HUES6 (cell line): ENCODE data around the gene EFCAB13.

Experiments
- H3K27ac ChIP-seq: 2 replicates; pipeline ENCODE4 v1.7.0; 2013; ENCODE audit warnings: low read depth, mild to moderate bottlenecking, low read length, inconsistent platforms
- H3K27me3 ChIP-seq: 2 replicates; pipeline ENCODE4 v1.6.1; 2013; ENCODE audit warnings: low read length; ENCODE audit not compliant: control insufficient read depth, insufficient read depth
- H3K36me3 ChIP-seq: 2 replicates; pipeline ENCODE4 v1.6.1; 2013; ENCODE audit warnings: low read length; ENCODE audit not compliant: control insufficient read depth, insufficient read depth
- H3K4me1 ChIP-seq: 2 replicates; pipeline ENCODE4 v1.6.1; 2013; ENCODE audit warnings: low read length; ENCODE audit not compliant: control insufficient read depth, insufficient read depth
- H3K4me3 ChIP-seq: 2 replicates; pipeline ENCODE4 v1.5.1; 2013; ENCODE audit warnings: low read depth, low read length
- H3K9ac ChIP-seq: one replicate; pipeline ENCODE4 v1.6.1; 2013; ENCODE audit warnings: mild to moderate bottlenecking, low read length
- H3K9me3 ChIP-seq: 2 replicates; pipeline ENCODE4 v1.6.1; 2013; ENCODE audit warnings: low read depth, low read length; ENCODE audit not compliant: control insufficient read depth, insufficient read depth

Gene EFCAB13

DNA sequence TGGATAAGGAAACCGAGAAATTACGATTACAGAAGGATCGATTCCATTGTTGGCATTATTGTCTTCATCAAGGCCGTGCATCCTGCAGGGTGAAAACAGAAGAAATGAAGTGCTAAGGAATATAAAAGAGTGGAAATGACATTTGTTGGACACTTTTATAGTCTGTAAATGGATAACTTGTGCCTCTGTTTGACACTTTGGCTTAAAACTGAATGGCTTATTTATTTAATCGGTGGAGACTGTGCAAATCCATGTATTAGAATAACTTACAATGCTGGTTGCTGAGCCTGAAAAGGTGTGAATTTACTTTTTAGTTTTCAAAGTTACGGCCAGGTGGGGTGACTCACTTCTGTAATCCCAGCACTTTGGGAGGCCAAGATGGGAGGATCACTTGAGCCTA is 38.8 kb upstream of the EFCAB13 start:
- Histone ChIP-seq H3K9ac (no peak overlapping the region), H3K27me3 (no peaks in the 10 kb centered on the region), H3K4me3 (no peak overlapping the region), H3K4me1 (no peaks in the 10 kb centered on the region), H3K27ac (no peak overlapping the region), H3K36me3 (no peaks in the 10 kb centered on the region), H3K9me3 (no peaks in the 10 kb centered on the region)

DNA sequence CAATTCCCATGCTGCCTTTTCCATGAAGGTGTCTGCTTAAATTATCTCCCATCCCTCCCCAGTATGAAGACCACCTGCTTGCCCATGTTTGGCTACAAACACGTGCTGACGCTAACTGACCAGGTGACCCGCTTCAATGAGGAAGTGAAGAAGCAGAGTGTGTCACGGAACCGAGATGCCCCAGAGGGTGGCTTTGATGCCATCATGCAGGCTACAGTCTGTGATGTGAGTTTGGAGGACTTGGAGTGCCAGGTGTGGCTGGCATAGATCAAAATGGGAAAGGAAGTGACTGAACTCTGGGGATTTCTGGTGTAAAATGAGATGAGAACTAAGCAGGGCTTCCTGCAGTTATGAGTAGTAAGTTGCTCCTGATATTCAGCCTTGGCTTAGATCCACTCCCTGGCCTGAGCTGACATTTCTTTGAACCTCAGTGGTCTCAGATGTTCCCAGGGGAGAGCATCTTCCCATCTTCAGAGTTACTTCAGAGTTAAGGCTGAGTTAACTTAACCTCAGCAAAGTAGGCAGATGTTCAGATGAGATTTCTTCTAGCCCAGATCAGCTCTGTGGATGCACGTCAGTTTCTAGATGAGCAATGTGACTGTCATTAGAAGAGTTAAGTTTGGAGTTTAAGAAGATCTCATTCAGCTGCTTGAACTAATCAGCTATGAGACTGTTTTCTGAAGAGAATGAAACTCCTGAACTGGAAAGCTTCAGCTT is 37.4 kb upstream of the EFCAB13 start:
- Histone ChIP-seq H3K4me1 (peaks cover 8% of the 10 kb centered on the region), H3K27ac (no peak overlapping the region), H3K4me3 (no peak overlapping the region)

DNA sequence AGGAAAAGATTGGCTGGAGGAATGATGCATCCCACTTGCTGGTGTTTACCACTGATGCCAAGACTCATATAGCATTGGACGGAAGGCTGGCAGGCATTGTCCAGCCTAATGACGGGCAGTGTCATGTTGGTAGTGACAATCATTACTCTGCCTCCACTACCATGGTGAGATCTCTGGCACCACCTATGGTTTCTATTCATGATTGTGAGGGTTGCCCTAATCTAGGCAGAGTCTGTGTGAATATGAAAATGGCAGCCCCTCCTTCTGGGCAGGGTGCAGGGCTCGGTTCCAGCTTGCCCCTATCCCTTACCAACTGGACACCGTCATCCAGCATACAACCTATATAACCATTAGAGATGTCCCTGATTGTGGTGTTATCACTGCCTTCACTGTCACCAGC is 36.7 kb upstream of the EFCAB13 start:
- Histone ChIP-seq H3K4me1 (peaks cover 11% of the 10 kb centered on the region), H3K36me3 (no peaks in the 10 kb centered on the region), H3K4me3 (no peak overlapping the region), H3K27me3 (peaks cover 3% of the 10 kb centered on the region; the same call in 1 of the 2 replicates), H3K9ac (no peak overlapping the region), H3K9me3 (no peaks in the 10 kb centered on the region), H3K27ac (no peak overlapping the region)

More for the DNA sequence above, 37.4 kb upstream of the EFCAB13 start:
- H3K36me3 ChIP-seq: no peaks in the 10 kb centered on the region
- peaks cover 3% of the 10 kb centered on the region; the same call in 1 of the 2 replicates for H3K27me3 ChIP-seq
- no peaks in the 10 kb centered on the region for H3K9me3 ChIP-seq
- no peak overlapping the region for H3K9ac ChIP-seq

DNA sequence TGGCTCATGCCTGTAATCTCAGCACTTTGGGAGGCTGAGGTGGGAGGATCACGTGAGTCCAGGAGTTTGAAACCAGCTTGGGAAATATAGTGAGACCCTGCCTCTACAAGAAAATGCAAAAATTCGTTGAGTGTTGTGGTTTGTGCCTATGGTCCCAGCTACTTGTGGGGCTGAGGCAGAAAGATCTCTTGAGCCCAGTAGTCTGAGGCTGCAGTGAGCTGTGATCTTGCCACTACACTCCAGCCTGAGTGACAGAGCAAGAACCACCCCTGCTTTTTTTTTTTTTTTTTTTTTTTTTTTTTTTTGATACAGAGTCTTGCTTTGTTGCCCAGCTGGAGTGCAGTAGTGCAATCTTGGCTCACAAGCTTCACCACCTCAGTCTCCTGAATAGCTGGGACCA is 36.1 kb upstream of the EFCAB13 start:
- Histone ChIP-seq H3K9ac (no peak overlapping the region), H3K27ac (no peak overlapping the region), H3K9me3 (no peaks in the 10 kb centered on the region), H3K4me1 (peaks cover 11% of the 10 kb centered on the region), H3K36me3 (no peaks in the 10 kb centered on the region), H3K27me3 (peaks cover 3% of the 10 kb centered on the region; the same call in 1 of the 2 replicates), H3K4me3 (no peak overlapping the region)

DNA sequence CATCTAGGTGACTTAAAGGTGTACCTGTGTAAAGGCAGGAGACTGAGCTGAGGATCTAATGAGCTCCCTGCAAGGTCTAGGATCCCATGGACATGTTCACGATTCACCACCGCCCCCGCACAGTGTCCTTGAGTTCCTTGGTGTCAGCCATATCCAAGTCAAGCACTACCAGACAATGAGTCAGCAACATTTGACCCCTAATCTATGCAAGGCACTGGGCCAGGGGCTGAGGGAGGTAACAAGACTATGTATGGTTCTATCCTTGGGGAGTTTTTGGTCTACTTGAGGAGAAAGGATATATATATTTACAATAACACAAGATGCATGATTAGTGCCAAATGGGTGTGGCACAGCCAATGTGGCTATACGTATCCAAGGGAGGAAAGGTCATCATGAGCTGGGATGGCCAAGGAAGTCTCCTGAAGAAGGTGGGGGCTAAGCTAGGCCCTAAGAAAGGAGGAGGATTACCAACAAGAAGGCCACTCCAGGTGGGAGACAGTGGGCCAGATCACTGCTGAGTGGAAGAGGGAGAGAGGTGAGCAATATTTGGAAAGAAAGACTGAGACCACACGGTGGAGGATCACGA is 35.1 kb upstream of the EFCAB13 start:
- H3K4me1 ChIP-seq: peaks cover 11% of the 10 kb centered on the region
- no peak overlapping the region for H3K4me3 ChIP-seq
- no peak overlapping the region for H3K27ac ChIP-seq
- H3K27me3 ChIP-seq: peaks cover 3% of the 10 kb centered on the region; the same call in 1 of the 2 replicates
- no peaks in the 10 kb centered on the region for H3K9me3 ChIP-seq
- no peaks in the 10 kb centered on the region for H3K36me3 ChIP-seq
- H3K9ac ChIP-seq: no peak overlapping the region

DNA sequence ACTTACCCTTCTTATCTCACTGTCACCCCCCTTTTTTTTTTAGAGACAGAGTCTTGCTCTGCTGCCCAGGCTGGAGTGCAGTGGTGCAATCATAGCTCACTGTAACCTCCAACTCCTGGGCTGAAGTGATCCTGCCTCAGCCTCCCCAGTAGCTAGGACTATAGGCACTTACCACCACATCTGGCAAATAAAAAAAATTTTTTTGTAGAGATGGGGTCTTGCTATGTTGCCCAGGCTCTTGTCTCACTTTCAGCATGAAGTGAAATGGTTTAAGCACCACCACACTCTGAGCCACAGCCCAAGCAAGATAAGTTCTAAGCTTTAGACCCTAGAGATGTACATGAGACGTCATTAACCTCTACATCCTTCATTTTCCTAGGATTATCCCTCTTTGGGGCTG is 34.5 kb upstream of the EFCAB13 start:
- Histone ChIP-seq H3K27ac (no peak overlapping the region), H3K27me3 (peaks cover 3% of the 10 kb centered on the region; the same call in 1 of the 2 replicates), H3K4me3 (no peak overlapping the region), H3K9ac (no peak overlapping the region), H3K9me3 (no peaks in the 10 kb centered on the region), H3K4me1 (peaks cover 11% of the 10 kb centered on the region), H3K36me3 (no peaks in the 10 kb centered on the region)

DNA sequence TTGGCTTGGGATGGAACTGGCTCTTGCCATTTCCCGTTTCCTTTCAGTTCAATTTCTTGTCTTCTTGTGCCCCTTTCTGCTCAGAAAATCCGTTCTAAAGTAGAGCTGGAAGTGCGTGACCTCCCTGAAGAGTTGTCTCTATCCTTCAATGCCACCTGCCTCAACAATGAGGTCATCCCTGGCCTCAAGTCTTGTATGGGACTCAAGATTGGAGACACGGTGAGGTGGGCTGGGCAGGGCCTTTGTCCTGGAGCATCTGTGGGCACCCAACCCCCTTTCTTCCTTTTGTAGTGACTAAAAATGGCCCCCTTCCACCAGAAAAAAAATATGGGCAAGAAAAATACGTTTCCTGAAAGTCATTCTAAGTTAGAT is 32.9 kb upstream of the EFCAB13 start:
- peaks cover 14% of the 10 kb centered on the region for H3K4me1 ChIP-seq
- H3K27me3 ChIP-seq: peaks cover 3% of the 10 kb centered on the region; the same call in 1 of the 2 replicates
- H3K27ac ChIP-seq: no peak overlapping the region
- no peak overlapping the region for H3K4me3 ChIP-seq
- no peaks in the 10 kb centered on the region for H3K9me3 ChIP-seq
- H3K36me3 ChIP-seq: no peaks in the 10 kb centered on the region
- no peak overlapping the region for H3K9ac ChIP-seq

DNA sequence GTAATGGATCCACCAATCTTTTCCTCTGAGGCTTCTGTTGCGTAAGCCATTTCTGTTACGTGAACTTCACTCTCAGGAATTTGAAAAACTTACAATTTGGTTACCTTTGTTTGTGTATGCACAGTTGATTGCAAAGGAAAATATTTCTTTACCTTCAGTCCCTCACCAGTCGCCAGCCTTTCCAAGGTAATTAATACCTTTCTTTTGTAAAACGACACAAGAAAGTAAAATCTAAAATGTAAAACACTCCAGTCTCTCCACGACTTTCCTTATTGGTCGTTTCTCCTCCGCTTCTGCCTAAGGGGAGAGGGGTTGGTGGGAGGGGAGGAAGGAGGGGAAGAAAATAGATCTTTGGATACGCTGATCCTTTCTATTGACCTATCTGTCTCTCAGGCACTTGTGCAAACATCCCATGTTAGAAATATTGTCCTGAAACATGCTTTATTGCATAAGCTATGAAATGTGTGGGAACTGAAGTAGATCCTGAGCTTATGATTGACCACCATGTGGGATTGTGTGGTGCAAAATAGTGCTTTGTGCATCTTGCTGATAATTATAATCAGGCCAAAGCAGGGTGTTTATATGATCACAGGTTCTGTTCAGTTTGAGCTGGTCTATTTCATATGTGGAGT is 32.4 kb upstream of the EFCAB13 start:
- H3K27ac ChIP-seq: no peak overlapping the region
- H3K9ac ChIP-seq: no peak overlapping the region
- no peak overlapping the region for H3K4me3 ChIP-seq
- H3K4me1 ChIP-seq: peaks cover 14% of the 10 kb centered on the region
- peaks cover 3% of the 10 kb centered on the region; the same call in 1 of the 2 replicates for H3K27me3 ChIP-seq
- no peaks in the 10 kb centered on the region for H3K36me3 ChIP-seq
- H3K9me3 ChIP-seq: no peaks in the 10 kb centered on the region

DNA sequence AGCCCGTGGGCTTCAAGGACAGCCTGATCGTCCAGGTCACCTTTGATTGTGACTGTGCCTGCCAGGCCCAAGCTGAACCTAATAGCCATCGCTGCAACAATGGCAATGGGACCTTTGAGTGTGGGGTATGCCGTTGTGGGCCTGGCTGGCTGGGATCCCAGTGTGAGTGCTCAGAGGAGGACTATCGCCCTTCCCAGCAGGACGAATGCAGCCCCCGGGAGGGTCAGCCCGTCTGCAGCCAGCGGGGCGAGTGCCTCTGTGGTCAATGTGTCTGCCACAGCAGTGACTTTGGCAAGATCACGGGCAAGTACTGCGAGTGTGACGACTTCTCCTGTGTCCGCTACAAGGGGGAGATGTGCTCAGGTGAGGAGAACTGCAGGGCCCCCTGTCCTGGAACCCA is 31.5 kb upstream of the EFCAB13 start:
- Histone ChIP-seq H3K27ac (no peak overlapping the region), H3K36me3 (no peaks in the 10 kb centered on the region), H3K27me3 (peaks cover 3% of the 10 kb centered on the region; the same call in 1 of the 2 replicates), H3K9ac (no peak overlapping the region), H3K9me3 (no peaks in the 10 kb centered on the region), H3K4me1 (peaks cover 14% of the 10 kb centered on the region), H3K4me3 (no peak overlapping the region)

DNA sequence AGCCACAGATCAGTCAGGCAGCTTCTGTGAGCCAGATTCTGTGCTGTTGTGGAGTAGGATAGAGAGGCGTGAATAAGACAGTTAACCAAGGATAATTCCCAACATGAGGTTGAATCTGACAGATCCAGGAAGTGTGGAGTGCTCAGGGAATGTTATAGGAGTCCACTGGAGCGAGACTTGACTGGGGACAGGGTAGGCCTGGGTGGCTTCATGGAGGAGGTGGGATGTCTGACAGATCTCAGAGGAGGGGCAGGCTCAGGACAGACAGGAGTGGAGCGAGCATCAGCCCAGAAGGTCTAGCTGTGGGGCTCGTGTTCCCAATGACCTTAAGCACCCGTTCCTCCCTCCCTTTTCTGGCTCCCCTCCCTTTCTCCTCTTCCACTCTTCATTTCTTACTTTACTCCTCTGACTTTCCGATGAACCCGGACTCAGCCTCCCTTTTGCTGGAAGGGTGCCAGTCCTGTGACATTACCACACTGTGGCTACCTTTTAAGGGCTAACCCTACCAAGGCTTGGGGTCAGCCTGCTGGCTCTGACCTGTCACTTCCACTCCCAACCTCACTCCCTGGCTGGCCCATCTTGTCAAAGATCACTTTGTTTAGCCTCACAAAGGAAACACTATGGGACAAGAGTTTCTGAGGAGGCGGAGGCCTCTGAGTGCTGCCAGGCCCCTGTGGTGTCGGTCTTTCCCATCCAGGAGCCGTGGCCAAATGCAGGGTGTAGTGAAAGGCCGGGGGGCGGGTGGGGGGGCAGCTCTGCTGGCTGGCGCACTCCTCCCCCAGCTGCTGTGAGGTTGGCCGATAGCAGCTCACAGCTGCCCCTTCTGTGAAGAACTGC is 28.5 kb upstream of the EFCAB13 start:
- Histone ChIP-seq H3K27ac (no peak overlapping the region), H3K9ac (no peak overlapping the region), H3K27me3 (peaks cover under 1% of the 10 kb centered on the region; the same call in 1 of the 2 replicates), H3K4me3 (no peak overlapping the region), H3K9me3 (no peaks in the 10 kb centered on the region), H3K4me1 (peaks cover 14% of the 10 kb centered on the region), H3K36me3 (no peaks in the 10 kb centered on the region)
